DMS 273 (cell line): Measurements from ENCODE around the gene CETP.
"Not testable (repeated sequence)": the region's sequence is repeated elsewhere in the genome, so short reads cannot be mapped to it uniquely, and the experiment has no call there.

Experiments
- DNase-seq: peaks from one replicate; lab custom pipeline; 2025; ENCODE audit not compliant: unreplicated experiment; lab: John Stamatoyannopoulos, UW

Gene CETP

DNA sequence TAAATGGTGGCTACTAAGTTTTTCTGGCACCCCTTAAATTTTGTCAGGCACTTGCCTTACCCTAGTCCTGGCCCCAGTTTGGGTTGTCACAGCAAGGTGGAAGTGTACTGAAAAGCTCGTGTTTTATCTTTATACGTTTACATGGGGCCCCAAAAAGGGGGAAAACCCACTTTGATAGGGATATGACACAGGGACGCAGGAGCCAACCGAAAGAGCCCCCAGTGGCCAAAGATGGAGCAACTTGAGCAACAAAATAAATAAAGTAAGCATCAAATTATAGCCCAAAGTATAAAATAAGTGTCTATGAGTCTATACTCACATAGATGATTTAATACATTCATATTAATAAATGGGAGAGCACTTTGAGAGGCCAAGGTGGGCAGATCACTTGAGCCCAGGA, 5.0 kb upstream of the CETP start:
- DNase-seq = no peak

DNA sequence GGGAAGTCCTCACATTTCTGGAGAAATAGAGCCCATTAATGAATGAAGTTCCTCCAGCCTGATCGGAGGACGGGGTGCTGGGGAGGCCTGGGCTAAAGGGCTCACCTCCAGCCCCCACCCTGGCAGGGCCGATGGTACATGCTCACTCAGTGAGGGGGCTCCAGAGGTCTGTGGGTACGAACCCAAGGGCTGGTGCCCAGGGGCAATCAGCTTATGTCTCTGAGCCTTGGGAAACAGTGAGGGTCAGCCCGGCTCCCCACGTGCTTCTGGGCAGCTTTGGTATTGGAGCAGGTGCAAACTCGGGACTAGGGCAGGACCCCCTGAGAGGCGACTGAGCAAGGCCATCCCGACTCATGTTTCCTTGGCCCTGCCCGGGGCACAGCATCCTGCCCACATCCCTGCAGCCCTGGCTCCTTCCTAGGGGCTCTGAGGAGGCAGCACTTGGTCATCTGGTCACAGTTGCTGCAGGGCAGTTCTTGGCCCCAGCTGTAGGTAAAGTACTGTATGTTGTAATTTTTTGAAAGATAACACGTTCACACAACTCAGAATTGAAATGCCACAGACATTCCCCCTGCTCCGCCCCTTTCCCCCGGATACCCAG, 969 bp upstream of the CETP start:
- peak; percentile 64 for DNase-seq

DNA sequence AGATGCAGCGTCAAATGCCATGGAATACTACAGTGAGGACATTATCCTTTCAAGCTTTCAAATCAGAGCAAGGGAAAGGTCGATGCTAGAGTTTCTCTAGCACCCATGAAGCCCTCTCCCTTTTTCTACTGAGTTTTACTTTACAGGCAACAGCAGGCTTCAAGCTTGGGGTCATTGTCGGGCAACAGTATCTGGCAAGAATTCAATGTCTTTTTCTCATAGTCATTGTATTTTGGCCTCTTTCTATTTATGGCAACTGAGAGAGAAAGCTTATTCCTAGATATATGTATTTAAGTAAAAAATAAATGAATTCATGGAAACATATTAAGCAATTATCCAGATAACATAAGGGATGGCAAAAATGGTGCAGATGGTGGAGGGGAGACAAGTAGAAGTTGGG, 364 bp upstream of the CETP start:
- DNase-seq = peak; percentile 42

DNA sequence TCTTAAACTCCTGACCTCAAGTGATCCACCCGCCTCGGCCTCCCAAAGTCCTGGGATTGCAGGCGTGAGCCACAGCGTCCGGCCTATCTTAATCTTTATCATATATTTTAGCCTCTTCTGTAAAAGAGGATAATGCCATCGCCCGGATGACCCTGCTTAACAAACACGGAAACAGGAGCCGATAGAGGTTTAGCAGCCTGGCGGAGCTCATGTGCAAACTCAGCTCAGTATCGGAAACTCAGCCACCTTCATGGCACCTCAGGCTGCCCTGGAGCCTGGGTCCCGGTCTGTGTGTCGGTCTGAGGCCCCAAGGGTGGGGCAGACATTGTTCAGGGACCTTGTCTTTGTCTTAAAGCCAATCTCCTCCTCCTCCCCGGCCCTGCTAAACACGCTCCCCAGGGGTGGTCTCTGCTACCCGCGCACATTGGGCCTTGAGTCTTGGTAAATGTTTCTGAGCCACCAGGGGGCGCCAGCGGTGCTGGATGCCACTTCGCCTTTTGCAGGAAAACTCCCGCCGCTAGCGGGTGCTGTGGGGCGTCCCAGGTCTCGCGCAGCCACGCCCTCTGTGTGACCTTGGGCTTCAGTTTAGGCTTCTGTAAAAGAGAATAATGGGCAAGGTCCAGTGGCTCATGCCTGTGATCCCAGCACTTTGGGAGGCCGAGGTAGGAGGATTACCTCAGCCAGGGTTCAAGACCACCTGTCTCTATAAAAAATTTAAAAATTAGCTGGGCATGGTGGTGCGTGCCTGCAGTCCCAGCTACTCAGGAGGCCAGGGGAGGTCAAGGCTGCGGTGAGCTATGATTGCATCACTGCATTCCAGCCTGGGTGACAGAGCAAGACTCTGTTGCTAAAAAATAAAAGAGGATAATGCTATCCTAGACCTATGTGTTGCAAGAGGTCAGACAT, 2.7 kb downstream of the CETP start:
- peak; percentile 71 for DNase-seq

DNA sequence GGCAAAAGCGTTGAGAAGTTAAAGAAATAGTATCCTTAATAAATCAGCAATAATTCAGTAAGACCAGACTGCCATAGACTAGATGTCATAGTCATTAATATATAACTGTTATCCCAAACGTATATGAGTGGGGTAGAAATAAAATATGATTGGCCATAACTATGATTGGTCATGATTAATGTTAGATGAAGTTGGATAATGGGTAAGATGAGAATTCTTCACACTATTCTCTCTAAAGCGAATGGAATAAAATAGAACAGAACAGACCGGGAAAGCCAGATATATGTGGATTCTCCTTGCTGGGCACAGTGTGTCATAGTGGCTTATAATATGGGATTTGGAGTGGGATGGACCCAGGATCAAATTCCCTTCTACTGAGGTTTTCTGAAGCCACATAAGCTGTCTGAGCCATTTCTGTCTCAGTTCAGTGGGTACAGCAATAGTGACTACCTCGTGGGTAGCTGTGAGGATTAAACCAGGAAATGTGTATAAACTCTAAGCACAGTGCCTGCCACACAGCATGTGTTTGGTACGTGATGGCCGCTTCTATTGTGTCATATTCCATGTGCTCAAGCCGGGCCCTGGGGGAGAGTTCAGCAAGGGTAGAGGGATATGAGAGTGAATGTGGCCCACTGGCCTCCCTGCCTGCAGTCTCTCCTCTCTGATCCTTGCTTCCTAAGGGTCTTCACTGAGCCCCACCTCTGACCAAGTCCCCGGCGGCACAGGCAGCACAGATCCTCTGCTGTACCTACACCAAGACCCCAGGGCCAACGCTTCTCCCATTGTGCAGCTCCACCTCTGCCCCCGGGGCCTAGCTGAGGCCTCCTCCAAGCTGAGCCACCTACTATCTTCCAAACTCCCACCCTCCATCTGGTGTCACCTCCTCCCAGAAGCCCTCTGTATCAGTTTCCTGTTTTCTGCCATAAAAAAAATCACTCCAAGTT, 3.7 kb downstream of the CETP start:
- DNase-seq = peak; percentile 28

DNA sequence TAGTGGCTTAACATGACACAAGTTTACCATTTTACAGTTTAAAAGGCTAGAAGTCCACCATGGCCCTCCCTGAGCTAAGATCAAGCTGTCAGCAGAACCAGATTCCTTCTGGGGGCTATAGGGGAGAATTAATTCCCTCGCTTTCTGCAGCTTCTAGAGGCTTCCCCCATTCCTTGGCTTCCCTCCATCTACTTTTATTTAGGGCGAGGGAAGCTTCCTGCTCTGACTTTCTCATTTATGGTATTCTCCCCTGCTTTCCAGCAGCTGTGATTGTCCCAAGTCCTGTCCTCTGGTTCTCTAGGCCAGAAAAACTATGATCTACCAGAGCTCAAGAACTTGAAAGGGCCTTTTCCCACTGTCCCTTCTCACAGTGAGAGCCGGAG, 4.3 kb downstream of the CETP start:
- no peak for DNase-seq

DNA sequence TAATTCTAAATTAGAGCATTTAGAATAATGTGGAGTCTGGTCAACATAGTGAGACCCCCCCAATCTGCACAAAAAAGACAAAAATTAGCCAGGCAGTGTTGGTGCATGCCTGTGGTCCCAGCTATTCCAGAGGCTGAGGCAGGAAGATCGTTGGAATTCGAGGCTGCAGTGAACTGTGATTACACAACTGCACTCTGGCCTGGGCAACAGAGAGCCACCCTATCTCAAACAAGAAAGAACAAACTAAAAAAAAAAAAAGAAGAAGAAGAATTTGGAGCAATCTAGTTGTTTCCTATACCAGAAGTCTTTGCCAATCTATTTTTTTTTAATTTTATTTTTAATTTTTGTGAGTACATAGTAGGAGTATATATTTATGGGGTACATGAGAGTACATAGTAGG, 6.0 kb downstream of the CETP start:
- no peak for DNase-seq

DNA sequence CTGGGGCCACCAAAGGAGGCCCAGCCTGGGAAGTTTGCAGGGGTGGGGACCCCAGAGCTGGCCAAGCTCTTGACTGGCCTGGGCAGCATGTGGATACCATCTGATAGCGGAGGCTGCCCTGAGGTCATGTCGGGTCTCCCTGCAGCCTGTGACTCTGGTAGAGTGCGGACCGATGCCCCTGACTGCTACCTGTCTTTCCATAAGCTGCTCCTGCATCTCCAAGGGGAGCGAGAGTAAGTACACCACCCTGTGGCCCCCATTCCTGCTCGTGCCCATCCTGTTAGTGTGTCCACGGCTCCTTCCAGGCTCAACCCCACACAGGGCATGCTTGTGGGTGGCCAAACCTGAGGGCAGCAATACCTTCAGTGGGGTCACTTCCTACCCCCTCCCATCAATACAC, 8.0 kb downstream of the CETP start:
- DNase-seq = no peak

DNA sequence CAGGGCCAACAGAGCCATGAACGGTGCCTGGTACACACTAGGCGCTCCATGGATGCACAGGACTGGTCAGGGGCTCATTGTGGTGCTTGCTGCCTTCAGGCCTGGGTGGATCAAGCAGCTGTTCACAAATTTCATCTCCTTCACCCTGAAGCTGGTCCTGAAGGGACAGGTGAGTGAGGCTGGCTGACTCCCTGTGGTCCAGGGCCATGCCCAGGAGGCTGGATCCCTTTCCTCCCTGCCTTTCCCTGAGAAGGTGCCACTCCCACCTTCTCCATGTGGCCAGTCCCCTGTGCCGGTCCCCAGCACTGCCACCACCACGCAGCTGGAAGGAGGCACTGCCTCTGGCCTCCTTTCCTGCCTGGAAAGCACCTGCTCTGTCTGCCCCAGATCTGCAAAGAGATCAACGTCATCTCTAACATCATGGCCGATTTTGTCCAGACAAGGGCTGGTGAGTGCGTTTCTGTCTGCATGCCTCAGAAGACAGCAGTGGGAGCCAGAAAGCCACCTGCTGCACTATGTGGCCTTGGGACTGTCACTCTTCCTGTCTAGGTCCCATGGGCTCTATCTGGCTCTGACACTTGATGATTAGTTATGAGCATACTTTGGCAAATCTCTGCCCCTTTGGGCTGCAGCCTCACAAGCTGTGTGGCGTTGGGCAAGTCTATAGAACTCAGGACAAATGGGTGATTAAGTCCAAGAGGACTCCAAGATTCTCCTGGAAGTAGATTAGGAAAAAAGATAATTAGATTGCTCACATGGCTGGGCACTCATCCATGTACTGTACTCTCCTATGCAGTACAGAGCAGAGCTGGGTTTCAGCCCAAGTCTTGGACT, 9.4 kb downstream of the CETP start:
- no peak for DNase-seq

DNA sequence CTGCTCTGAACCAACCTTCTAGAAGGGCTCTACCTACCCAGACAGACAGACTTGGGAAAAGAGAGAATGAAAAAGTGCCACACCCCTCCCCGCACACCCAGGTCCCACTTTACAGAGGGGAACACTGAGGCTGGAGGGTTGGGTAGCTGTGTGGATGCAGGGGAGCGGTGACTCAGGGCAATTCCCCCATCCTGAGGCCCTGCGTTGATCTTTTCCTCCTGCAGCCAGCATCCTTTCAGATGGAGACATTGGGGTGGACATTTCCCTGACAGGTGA, 10.0 kb downstream of the CETP start:
- DNase-seq = no peak

DNA sequence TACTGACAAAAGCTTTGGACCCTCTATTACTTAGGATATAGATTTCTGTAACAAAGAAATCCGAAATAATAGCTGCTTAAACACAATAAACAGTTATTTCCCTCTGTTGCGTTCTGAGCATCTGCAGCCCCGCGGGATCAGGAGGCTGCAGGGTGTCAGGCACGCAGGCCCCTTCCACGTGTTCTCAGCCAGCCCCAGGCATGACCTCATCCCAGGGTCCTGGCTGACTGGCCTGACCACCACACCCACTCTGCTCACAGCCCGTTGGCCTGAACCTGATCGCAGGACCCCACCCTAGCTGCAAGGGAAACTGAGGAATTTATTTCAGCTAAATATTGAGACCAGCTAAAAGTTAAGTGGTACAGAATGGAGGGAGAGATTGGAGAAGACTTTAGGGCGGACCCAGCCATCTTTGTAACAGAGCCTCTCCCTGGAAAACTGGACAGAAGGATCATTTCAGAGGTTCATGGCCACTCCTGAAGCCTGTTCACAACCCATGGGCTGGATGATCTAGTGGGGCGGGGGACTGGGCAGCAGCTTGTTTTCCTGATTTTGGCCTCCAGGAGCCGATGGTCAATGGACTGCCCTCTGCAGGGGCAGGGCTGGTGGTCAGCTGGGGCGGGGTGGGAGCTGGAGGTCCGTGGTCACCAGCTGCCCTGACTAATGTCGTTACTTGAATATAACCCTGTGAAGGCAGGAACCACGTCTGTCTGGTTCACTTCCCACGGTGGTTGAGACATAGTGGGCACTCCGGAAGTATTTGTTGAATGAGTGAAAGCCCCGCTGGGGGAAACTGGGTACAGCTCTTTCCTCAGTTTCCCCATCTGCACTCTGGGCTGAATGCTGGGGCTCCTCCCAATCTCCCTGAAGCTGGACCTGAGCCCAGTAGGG, 10.9 kb downstream of the CETP start:
- DNase-seq = no peak

DNA sequence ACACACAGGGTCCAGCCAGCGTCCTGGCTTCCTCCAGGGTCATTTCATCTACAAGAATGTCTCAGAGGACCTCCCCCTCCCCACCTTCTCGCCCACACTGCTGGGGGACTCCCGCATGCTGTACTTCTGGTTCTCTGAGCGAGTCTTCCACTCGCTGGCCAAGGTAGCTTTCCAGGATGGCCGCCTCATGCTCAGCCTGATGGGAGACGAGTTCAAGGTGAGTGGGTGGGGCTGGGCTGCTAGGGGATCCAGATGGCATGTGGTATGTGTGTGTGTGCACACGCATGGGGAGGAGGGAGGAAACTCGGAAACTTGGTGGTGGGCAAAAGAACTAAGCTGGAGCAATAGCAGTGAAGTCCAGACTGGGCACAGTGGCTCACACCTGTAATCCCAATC, 11.5 kb downstream of the CETP start:
- DNase-seq = peak; percentile 17

DNA sequence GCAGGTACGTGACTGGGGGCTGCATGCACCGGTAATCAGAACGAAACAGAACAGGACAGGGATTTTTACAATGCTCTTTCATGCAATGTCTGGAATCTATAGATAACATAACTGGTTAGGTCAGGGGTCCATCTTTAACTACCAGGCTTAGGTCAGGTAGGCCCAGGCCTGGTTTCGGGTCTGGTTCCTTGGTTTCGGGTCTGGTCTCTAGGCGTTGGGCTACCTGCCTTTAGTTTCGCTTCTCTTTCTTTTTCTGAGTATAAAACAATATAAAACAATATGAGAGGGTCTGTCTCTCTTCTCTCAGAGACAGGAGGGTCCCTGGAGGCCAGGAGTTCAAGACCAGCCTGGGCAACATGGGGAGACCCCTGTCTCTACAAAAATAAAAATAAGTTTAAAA, 12.1 kb downstream of the CETP start:
- DNase-seq = not testable (repeated sequence)

DNA sequence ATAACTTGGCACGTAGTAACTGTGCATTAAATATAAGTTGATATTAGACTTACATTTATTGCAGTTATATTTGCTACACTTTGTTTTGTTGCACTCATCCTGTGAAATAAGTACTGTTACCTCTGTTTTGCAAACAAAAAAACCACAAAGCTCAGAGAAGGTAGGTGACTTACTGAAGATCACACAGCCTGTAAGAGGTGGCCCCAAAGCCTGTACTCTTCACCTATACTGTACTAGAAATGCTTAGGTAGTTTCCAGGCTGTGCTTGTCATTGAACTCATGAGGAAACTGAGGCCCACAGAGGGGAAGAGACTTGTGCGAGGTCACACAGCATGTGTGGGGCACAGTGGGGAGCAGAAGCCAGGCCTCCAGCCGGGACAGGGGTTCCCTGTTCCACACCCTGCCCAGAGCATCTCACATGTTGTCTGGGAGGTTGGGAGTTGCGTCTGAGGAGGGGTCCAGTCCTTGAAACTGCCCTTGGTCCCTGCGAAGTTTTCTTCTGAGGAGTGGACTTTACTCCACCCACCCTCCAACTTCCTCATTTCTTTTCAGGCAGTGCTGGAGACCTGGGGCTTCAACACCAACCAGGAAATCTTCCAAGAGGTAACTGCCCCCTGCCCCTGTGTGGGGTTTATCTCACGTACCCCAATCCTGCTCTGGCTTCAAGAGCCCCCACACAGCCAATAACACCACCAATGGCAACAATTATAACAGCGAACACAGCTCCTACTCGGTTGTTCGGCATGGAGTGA, 13.0 kb downstream of the CETP start:
- no peak for DNase-seq

DNA sequence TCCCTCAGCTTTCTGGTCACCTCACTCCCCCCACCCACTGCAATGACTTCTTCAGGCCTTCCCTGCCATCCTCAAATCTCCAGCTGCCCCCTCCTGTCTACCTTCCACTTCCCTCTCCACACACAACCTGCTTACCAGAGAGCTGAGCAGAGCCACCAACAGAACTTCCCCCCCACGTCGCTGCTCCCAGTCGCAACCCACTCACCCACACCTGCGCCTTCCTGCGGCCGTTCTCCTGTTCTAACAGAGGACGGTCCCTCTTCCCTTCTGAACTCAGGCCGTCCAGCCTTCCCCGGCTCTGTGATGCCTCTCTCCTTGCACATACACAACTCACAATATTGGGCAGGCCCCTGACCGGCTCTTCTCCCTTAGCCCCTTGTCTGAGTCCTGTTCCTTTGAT, 14.0 kb downstream of the CETP start:
- no peak for DNase-seq

DNA sequence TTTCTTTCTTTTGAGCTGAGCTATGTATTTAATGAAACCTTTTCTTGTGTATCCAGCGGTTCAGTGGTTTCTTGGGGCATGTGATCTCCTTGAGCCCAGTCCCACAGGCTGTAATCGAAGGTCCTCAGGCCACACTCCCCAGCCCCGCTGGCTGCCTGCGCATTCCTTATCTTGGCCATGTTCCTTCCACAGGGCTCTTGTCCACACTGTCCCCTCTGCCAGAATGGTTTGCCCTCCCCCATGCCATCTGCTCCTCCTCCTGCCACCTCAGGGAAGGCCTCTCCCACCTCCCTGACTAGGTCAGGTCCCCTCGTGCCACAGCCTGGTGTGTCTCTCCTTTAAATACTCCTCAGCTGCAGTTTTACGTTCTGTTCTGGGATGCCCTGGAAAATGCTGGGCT, 15.5 kb downstream of the CETP start:
- DNase-seq = peak; percentile 38

DNA sequence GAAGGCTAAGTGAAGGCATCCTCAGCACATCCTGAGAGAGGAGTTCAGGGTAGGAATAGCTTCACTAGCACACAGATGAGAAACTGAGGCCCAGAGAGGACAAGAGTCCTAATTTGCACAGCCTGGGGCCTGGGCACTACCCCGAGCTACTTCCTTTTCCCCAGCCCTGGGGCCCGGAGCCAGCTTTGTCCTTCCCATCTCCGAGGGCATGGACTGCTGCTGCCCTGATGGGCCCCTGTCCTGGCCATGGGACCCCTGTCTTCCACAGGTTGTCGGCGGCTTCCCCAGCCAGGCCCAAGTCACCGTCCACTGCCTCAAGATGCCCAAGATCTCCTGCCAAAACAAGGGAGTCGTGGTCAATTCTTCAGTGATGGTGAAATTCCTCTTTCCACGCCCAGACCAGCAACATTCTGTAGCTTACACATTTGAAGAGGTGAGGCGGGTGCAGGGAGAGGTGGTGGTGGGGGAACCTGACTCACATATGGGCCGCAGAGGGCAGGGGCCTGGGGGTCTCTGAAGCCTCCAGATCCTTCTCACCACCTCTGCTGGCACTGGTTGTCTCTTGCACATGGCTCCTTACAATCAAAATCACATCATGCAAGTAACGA, 16.2 kb downstream of the CETP start:
- no peak for DNase-seq

DNA sequence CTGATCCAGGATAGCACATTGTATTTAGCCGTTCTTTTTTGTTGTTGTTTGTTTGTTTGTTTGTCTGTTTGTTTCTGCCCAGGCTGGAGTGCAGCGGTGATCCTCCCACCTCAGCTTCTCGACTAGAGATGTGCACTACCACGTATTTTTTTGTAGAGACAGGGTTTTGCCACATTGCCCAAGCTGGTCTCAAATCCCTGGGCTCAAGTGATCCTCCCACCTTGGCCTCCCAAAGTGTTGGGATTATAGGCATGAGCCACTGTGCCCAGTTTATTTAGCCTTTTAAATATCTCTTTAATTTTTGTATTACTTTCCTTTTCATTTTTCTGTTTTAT, 18.4 kb downstream of the CETP start:
- DNase-seq = no peak
